Neural progenitor cell (in vitro differentiated cells): ENCODE results near the gene PROCR.

Experiments
- CTCF ChIP-seq: fragments of 200-600 bp; sonication (generic); IDR thresholded peaks from 2 replicates; pipeline ENCODE4 v1.5.1; 2017; ENCODE audit warnings: antibody characterized with exemption, mild to moderate bottlenecking
- EZH2 ChIP-seq: fragments of 200-600 bp; sonication (generic); IDR thresholded peaks from 2 replicates; pipeline ENCODE4 v1.6.1; 2017; ENCODE audit warnings: antibody characterized with exemption, mild to moderate bottlenecking, moderate library complexity
- EZH2phosphoT487 ChIP-seq: fragments of 200-600 bp; sonication (generic); IDR thresholded peaks from 2 replicates; pipeline ENCODE4 v1.6.1; 2017; ENCODE audit warnings: antibody characterized with exemption

GRCh38 chr20:35151736-35152135 lies 20.1 kb upstream of the PROCR start:
- TF ChIP-seq CTCF (no peak), EZH2 (no peak), EZH2phosphoT487 (no peak)
